ENCODE data around the gene RAB3IL1.
"Not testable (repeated sequence)": the region's sequence is repeated elsewhere in the genome, so short reads cannot be mapped to it uniquely, and the experiment has no call there.

Gene RAB3IL1, protein sequence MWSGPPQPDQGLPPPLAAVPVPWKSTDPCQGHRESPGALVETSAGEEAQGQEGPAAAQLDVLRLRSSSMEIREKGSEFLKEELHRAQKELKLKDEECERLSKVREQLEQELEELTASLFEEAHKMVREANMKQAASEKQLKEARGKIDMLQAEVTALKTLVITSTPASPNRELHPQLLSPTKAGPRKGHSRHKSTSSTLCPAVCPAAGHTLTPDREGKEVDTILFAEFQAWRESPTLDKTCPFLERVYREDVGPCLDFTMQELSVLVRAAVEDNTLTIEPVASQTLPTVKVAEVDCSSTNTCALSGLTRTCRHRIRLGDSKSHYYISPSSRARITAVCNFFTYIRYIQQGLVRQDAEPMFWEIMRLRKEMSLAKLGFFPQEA

DNA sequence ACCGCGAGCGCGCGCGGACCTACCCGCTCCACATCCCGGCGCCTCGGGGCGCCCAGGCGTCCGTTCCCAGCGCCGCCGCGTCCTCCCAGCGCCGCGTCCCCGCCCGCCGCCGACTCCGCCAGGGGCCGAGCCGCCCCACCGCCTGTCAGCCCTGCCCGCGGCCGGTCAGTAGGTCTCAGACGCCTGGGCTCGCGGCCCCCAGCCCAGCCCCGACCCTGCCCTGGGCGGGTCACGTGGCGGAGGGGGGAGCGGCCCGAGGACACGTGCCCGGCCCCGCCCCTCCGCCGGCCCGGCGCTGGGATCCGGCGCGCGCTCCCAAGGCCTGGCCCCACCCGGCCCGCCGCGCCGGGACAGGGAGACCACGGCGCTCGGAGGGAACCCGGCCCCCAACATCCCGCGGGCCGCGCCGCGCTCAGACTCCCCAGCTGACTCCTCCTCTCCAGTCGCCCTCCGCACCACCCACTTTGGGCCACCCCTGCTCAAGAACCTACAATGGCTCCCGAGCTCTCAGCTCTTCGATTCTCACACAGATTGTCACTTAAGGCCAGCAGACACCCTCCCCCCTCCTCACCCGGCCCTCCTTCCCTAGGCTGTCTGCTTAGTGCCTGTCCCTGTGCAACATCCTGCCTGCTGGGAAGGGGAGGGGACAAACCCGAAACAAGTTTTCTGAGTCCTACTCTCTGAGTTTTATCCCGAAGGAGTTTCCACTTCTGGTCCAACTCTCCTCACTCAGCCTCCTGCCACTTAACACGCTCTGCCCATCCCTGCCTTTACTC, at the start of gene RAB3IL1:
TSS of gene RAB3IL1 (minus strand) at position 233 of the 776 bp plus-strand sequence. CDS start at position 34, 199 bp downstream.
- peak; percentile 11 to 16 for DNase-seq

DNA sequence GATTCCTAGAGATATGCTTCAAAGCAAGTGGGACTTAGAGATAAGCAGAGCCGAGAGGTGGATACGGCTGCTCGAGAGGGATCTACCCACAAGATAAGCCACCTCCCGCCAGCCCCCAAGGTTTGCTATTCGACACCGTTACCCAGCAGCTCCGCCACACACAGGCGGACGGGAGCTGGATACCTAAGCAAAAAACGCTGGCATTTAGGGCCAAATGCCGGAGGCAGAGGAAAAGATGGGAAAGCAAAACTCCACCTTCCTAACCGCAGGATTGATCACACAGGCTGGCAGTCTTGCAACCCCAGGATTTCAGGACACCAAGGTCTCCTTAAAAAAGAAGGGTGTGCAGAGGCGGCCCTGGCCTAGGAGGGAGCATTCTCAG, 49.4 kb upstream of the RAB3IL1 start:
- peak; percentile 40 to 46 for DNase-seq

DNA sequence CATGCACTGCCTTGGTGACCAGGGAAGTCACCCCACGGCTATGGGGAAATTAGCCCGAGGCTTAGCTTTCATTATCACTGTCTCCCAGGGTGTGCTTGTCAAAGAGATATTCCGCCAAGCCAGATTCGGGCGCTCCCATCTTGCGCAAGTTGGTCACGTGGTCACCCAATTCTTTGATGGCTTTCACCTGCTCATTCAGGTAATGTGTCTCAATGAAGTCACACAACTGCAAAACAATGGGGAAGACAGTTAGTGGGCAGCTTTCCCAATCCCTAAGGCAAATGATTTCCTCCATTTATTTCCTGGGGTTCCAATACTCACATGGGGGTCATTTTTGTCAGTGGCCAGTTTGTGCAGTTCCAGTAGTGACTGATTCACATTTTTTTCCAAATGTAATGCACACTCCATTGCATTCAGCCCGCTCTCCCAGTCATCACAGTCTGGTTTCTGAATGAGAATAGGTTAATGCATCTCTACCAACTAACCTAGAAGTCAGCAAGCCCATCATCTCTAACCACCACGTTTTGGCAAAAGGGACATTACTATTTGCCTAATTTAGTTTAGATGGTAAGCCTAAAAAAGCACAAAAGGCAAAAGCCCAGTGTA, 47.4 kb upstream of the RAB3IL1 start:
- DNase-seq = not testable (repeated sequence)

DNA sequence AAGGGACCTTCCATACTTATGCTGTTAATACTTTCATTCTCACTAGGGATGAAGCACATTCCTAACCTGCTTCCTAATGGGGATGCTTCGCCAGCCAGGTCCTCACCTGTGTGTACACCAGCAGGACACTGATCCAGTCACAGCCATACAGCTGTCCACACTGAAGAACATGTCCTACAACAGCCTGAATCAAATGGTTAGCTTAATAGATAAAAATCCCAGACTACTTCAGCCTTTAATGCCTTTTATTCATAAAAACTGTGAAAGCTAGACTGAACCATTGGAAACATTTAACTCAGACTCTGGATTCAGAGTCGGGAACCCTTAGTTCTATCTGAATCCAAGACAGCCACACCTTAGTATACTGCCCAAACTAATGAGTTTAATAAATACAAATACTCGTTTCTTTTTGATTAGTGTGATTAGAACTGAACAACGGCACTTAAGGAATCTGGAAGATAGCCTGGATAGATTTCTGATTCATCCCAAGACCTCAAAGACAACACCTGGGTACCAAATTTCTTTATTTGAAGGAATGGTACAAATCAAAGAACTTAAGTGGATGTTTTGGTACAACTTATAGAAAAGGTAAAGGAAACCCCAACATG, 46.8 kb upstream of the RAB3IL1 start:
- no peak for DNase-seq

DNA sequence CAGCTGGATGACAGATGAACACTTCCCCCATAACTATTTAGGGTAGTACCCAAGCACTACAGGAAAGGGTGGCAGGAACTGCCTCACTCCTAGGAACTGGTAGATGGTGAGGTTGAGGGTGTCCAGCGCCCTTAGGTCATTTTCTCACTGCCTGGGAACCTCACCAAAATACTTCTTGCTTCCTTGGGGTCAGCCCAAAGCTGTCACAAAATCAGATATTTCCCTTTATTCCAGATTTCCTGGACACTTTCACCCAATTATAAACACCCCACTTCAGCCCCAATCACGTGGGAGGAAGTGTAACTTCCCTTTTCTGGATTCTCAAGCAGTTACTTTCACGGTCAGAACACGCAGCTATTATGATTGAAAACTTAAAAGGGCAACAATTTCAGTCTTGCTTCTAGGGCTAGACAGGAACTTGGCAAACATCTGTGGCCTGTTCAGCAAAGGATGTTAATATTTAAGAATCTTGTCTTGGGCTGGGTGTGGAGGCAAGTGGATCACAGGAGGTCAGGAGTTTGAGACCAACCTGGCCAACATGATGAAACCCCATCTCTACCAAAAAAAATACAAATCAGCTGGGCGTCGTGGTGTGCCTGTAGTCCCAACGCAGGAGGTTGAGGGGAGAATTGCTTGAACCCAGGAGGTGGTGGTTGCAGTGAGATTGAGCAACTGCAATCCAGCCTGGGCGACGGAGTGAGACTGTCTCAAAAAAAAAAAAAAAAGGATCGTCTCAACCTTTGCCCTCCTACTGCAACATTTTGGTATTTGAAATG, 46.1 kb upstream of the RAB3IL1 start:
- no peak for DNase-seq

DNA sequence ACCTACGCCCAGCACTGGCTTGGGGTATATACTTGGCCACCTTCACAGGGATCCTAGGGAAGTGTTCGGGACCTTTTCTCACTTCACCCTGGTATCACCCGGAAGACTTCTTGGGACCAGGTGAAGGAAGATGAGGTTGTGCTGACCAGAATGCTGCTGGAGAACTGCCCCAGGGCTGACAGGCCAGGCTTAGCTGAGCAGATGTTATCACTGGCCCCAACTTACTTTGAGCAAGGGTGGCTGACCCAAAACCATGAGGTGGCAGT, 45.6 kb upstream of the RAB3IL1 start:
- no peak for DNase-seq

DNA sequence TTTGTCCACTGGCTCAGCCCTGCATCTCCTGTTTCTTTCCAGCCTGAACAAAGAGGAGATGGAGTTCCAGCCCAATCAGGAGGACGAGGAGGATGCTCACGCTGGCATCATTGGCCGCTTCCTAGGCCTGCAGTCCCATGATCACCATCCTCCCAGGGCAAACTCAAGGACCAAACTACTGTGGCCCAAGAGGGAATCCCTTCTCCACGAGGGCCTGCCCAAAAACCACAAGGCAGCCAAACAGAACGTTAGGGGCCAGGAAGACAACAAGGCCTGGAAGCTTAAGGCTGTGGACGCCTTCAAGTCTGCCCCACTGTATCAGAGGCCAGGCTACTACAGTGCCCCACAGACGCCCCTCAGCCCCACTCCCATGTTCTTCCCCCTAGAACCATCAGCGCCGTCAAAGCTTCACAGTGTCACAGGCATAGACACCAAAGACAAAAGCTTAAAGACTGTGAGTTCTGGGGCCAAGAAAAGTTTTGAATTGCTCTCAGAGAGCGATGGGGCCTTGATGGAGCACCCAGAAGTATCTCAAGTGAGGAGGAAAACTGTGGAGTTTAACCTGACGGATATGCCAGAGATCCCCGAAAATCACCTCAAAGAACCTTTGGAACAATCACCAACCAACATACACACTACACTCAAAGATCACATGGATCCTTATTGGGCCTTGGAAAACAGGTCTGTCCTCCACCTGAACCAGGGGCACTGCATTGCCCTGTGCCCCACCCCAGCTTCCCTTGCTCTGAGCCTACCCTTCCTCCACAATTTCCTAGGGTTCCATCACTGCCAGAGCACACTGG, 45.0 kb upstream of the RAB3IL1 start:
- DNase-seq = no peak

DNA sequence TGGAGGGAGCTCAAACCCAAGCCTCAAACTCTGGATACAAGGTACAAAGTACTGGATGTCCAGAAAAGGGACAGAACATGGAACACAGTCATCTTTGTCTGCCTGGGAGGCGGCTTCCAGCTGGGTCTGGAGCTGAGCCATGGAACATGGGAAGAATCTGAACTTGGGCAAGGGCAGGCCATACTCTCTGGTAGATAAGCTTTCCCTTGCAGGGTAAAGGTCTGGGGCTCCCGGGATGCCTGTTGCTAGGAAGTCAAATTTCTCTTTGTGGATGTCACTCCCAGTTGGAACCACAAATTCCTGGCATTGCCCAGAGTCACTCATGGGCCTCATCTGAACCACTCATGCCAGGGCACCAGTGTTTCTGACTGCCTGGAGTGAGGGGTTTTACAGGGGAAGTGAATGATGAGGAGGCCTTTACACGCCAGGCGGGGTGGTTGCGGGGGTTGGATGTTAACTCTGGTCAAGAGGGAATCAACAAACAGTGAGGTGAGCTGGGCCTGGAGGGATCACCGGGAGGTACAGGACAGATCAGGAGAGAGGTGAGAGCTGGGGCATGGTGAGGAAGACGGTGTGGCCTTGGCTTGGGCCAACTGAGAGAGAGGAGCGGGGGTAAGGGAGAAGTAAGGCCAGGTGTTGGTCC, 44.3 kb upstream of the RAB3IL1 start:
- no peak for DNase-seq

DNA sequence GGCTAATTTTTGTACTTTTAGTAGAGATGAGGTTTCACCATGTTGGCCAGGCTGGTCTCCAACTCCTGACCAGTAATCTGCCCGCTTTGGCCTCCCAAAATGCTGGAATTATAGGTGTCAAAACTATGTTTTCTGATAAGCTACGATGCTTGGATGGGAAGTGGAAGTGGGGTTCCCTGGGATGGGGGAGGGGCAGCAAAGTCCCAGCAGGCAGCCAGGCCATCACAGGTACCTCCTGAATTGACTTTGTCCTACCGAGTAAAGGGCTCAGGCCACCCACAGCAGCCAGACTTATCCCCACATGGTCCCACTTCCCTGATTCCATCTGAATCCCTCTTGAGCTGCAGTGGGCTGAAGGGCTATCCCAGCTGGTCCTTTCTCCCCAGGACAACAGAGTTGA, 43.2 kb upstream of the RAB3IL1 start:
- DNase-seq = no peak

DNA sequence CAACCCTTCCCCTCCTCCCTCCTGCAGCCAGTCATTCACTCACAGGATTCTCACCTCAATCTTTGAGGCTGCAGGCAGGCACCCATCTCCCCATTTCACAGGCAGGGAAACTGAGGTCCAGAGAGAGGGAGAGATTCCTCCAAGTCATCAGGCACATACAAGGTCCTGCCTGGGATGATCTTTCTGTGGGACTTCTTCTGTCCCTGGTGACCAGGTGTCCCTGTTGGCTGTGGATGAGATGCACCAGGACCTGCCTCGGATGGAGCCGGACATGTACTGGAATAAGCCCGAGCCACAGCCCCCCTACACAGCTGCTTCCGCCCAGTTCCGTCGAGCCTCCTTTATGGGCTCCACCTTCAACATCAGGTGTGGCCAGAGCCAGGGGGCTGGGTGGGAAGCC, 42.3 kb upstream of the RAB3IL1 start:
- DNase-seq = no peak

DNA sequence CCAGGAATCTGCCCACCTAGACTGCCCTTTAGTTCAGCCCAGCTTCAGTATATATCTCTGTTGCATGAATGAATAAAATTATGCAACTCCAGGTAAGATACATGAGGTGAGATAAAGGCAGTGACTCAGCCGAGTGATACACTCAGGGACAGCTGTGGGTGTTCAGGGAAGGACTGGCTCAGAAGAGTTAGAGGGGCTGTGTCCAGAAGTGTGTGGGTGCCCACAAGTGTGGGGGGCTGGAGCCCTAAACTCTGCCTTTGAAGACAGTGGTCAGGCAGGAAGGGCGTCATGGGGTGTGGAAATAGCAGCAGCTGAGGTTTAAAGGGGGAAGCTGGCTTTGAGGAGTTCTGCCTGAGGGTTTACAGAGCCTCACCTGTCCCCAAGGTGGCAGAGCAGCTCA, 41.7 kb upstream of the RAB3IL1 start:
- no peak for DNase-seq

DNA sequence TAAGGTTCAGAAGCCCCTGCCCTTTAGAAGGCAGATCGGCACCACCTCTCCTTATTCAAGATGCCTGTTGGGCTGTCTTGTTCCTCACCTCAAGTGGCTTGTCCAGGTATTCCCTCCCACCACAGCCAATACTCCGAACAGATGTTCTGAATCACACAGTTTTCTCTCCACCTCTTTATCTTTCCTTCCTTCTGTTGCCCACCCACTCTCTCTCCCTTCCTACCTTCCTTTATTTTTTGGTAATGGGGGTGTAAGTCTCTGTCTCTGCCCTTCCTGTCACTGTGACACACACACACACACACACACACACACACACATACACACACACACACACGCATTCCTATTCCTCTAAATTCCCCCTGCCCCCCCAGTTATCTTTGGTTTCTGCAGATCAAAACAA, 41.2 kb upstream of the RAB3IL1 start:
- no peak for DNase-seq

DNA sequence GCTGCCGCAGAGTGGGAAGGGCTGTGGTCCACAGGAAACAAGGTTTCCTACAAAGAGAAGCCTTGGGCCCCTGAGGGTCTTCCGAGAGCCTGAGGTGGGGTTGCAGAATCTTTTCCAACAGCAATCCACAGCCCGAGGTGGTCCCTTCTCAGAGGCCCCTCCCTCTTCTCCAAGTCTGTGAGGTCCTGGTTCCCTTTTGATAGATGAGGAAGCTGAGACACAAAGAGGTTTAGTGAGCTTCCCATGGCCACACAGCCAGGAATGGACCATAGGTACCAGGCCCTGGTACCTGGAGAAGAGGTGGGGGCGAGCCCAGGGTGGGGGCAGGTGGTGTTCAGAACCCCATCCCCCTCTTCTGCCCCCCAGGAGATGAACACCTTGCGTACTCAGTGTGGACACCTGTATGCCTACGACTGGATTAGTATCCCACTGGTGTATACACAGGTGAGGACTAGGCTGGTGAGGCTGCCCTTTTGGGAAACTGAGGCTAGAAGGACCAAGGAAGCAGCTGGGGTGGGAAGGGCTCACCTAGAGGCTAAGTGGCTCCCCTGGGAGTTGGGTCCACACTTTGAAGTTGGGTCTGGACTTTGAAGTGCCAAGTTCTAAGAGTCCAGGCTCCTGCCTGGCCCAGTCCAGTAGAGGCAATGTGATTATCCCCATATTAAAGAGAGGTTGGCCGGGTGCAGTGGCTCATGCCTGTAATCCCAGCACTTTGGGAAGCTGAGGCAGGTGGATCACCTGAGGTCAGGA, 39.8 kb upstream of the RAB3IL1 start:
- no peak for DNase-seq

DNA sequence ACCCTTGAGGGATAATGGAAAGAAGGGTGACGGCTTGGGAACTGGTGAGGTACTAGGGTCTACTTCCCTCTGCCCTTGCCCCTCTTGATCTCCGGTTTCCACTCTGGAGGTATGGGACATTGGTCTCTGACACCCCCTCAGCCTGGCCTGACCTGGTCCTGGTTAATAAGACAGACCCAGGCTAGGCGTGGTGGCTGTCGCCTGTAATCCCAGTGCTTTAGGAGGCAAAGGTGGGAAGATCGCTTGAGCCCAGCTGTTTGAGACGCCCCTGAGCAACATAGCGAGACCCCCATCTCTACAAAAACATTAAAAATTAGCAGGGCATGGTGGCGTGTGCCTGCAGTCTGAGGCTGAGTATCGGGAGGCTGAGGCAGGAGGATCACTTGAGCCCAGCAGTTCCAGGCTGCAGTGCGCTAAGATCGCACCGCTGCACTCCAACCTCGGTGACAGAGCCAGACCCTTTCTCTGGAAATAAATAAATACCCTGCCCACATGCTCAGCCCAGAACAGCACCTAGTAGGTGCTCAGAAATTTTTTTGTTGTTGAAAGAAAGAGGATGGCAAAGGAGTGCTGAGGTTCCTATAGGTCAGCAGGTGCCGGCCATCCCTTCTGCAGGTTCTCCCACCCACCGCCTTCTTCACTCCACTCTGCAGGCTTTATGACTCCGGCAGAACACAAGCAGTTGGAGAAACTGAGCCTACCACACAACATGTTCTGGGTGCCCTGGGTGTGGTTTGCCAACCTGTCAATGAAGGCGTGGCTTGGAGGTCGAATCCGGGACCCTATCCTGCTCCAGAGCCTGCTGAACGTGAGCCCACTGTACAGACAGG, 39.0 kb upstream of the RAB3IL1 start:
- no peak for DNase-seq

DNA sequence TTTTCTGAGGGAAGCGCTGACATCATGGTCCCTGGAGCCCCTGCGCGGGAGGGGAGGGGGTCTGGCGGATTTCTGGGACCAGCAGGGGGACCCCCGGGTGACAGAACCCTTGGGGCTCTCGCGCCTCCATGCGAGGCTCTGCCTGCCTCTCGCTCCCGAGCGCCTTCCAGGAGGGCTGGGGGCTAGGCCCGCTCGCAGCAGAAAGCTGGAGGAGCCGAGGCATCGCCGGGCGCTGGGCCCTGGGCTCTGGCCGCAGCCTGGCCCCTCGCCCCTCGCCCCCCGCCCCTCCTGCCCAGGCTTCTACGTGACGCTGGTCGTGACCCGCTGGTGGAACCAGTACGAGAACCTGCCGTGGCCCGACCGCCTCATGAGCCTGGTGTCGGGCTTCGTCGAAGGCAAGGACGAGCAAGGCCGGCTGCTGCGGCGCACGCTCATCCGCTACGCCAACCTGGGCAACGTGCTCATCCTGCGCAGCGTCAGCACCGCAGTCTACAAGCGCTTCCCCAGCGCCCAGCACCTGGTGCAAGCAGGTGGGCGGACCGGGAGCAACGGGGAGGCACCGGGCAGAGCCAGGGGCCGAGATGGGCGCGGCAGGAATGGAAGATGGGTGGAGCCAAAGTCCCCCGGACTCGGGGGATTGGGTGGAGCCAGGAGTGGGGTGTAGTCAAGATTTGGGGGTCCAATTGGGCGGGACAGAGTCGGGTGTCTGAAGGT, 38.2 kb upstream of the RAB3IL1 start:
- DNase-seq = no peak

DNA sequence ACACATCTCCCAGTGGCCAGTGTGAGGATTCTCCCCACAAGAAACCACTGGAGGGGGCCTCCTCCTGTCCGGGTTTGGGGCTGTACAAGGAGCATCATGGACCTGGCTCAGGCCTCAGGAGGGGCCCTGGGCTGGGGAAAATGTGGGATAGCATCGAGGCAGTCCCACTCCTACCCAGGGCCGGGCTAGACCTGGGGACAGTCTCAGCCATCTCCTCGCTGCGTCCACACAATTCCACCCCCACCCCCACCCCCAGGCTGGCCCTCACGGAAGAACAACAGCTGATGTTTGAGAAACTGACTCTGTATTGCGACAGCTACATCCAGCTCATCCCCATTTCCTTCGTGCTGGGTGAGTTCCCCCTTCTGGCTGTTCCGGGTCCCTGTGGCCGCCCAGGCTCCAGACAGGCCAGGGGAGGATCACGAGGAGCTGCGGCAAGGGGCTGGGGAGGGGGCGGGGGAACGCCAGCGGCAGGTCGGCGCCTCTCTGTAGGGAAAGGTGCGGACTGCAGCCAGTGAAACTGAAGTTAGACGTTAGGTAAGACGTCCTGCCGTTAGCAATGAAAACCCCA, 37.6 kb upstream of the RAB3IL1 start:
- no peak for DNase-seq

DNA sequence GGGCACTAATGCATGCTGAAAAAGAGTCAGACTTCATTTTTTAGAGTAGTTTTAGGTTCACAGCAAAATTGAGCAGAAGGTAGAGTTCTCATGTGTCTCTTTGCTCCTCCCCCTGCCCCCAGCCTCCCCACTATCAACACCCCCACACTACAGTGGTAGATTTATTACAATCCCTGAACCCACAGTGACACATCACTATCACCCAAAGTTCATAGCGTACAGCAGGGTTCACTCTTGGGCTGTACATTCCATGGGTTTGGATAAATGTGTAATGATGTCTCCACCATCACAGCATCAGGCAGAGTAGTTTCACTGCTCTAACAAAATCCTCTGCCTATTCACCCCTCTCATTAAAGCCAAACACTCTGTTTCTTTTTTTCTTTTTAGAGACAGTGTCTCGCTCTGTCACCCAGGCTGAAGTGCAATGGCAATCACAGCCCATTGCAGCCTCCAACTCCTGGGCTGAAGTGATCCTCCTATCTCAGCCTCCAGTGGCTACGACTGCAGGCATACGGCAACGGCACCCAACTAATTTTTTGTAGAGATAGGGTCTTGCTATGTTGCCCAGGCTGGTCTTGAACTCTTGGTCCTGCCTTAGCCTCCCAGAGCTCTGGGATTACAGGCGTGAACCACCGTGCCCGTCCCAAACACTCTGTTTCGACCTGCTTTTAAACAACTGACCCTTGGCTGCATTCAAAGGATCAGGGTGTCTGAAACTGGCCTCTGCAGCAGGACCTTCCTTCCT, 36.9 kb upstream of the RAB3IL1 start:
- no peak for DNase-seq

DNA sequence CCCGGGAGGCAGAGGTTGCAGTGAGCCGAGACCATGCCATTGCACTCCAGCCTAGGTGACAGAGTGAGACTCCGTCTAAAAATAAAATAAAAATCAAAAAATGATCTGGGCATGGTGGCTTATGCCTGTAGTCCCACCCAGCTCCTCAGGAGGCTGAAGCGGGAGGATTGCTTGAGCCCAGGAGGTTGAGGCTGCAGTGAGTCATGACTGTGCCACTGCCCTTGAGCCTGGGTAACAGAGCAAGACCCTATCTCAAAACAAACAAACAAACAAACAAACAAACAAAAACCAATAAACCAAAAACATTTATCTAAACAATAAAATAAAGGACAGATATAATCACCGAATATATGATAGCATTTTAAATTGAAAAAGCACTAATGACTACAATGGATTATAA, 36.3 kb upstream of the RAB3IL1 start:
- DNase-seq = not testable (repeated sequence)
